SW 1271 (cell line): ENCODE measurements around the gene PAFAH1B2.
"Not testable (repeated sequence)": the region's sequence is repeated elsewhere in the genome, so short reads cannot be mapped to it uniquely, and the experiment has no call there.

Experiments used
- DNase-seq, 2 experiments: peaks; one replicate each; lab custom pipeline; 2025; lab: John Stamatoyannopoulos, UW

Gene PAFAH1B2

GRCh38 chr11:117127171-117127901, 16.8 kb upstream of the PAFAH1B2 start:
- DNase-seq: no peak

DNA sequence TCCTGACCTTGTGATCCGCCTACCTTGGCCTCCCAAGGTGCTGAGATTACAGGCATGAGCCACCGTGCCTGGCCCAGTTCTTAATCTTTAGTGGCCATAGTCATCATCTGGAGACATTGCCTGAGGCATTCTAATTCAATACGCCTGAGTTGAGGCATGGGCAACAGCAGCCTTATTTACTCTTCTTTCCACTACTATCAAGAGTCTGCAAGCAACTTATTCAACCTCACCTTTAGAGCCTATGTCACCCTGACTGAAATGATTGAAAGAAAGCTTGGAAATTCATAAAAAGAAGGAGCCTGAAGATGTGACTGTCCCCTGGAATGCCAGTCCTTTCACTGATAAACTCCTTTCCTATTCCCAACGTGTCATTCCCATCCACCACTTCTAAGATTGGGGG, 15.8 kb upstream of the PAFAH1B2 start:
- DNase-seq: no peak

- not testable (repeated sequence) for DNase-seq
These were observed 13.7 kb upstream of the PAFAH1B2 start for GRCh38 chr11:117130396-117130795.

DNA sequence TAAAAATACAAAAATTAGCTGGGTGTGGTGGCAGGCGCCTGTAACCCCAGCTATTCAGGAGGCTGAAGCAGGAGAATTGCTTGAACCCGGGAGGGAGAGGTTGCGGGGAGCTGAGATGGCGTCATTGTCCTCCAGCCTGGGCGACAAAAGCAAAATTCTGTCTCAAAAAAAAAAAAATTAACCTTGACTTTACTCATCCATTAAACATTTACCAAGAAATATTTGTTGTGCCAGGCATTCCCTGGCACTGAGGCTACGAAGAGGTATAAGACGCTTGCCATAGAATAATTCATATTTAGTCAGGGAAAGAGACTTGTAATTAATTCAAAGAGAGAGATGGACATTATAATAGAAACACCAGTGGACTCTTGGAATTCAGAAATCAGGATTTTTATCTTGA, 13.2 kb upstream of the PAFAH1B2 start:
- no peak for DNase-seq

- DNase-seq: no peak
These were observed 9.7 kb upstream of the PAFAH1B2 start for GRCh38 chr11:117134431-117134830.

DNA sequence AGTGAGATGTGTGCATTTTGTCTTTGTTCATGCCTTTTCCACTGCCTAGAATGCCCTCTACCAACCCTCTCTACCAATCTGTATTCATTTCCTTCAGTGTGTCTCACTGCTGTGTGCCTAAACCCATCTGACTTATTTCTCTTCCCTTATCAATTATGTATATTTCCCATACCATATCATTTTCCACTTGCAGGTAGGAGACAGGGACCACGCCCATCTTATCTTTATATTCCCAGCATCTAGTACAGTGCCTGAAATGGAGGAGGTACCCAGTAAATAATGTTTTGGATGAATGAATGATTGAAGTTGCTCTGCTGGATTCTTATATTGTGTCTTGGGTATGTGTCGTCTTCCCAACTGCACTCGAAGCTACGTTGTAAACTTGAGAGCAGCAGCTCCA, 9.1 kb upstream of the PAFAH1B2 start:
- DNase-seq: not testable (repeated sequence)

DNA sequence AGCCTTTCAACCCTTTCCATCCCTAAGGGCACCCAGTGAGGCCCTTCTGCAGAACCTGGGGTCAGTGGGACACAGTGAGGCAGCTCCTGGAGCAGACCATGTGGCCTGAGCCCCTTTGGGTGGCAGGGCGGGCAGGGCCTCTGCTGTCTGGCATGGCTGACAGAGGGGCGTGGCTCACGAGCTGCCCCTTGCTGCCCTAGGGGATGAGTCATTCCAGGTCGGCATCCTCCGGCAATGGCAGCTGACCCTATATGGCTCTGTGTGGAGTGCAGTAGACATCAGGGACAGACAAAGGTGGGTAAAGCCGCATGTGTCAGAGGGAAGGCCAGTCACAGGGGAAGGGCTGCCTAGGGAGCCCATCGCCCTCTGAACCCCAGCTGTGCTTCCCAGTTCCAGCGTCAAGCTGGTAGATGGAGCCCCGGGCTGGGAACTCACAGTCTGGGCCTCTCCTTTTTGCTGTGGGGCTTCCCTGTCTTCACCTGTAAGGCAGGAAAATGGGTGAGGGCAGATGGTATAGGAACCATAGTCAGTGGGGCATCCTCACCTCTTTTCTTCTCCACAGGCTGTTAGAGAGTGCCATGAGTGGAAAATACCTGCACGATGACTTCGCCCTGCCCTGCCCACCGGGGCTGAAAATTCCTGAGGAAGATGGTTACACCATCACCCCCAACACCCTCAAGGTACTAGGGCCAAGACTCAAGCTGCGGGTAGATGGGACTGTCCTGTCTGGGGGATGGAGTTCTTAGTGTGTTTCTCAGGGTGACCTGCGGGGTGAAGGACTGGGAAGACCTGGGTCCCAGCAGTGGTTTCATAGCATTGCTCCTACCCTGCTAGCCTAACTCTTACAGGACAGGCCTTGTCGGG, 6.6 kb upstream of the PAFAH1B2 start:
- not testable (repeated sequence) for DNase-seq

GRCh38 chr11:117143390-117143789, 697 bp upstream of the PAFAH1B2 start:
- no peak for DNase-seq

DNA sequence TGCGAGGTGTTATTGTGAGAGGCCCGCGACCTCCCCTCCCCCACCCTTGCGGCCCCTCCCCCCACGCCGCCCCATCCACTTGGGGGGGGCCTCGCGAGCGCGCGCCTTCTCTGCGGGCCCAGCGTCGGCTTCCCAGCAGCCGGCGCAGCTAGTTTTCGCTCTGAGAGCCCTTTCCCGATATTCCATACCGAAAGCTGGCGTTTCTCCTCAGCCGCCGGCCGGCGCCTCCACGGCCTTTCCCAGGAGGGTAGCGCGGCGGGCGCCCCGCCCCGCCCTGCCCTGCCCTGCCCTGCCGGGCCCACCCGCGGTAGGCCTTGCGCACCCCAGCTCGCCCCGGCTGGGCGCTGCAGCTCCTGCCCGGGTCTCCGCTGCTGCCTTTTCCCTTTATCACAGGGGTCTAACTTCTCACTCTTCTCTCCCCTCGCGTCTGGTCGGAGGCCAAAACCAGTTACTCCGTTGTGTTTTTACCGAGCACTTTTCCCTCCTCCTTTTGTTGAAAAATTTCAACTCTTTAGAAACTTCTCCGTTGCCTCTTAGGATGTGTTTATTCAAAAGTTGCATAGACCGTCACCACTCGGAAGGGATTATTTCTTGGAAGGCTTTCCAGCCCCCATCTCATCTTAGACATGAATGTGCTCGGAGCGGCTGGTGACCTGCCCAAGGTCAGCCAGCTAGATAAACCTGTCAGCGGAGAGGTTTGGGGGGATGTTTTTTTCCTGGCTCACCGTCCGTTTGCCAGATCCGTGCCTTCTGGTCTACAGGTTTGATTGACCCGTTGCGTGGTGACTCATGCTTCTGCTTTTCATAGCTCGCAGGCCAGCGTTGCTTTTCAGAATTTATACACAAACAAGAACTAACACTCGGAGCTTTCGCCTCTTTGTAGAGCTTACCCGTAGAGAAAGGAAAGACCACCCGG, 648 bp downstream of the PAFAH1B2 start:
- DNase-seq: peak in 1 of 2 experiments; percentile 48

GRCh38 chr11:117145393-117145761, 1.3 kb downstream of the PAFAH1B2 start:
- DNase-seq: peak in 1 of 2 experiments; percentile 39

DNA sequence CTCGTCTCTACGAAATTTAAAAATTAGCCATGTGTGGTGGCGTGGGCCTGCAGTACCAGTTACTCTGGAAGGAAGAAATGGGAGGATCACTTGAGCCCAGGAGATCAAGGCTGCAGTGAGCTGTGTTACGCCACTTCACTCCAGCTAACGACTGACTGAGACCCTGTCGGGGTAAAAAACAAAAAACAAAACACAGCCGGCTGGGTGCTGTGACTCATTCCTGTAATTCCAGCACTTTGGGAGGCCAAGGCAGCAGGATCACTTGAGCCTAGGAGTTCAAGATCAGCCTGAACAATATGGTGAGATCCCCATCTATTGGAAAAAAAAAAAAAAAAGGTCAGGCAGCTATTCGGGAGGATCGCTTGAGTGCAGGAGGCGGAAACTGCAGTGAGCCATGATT, 2.4 kb downstream of the PAFAH1B2 start:
- DNase-seq: no peak

- DNase-seq: no peak
These were observed 8.0 kb downstream of the PAFAH1B2 start for GRCh38 chr11:117152066-117152465.

DNA sequence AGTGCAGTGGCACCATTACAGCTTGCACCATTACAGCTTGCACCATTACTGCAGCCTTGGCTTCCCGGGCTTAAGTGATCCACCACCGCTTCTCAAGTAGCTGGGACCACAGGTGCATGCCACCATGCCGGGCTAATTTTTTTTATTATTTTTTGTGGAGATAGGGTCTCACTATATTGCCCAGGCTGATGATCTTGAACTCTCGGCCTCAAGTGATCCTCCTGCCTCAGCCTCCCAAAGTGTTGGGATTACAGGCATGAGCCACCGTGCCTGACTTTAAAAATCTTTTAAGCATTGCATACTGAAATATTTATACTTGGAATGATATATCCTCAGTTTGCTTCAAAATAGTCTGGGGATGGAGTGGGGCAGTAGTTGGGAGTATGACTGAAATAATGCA, 10.4 kb downstream of the PAFAH1B2 start:
- DNase-seq: no peak

- no peak for DNase-seq
These were observed 13.4 kb downstream of the PAFAH1B2 start for GRCh38 chr11:117157507-117157906.

DNA sequence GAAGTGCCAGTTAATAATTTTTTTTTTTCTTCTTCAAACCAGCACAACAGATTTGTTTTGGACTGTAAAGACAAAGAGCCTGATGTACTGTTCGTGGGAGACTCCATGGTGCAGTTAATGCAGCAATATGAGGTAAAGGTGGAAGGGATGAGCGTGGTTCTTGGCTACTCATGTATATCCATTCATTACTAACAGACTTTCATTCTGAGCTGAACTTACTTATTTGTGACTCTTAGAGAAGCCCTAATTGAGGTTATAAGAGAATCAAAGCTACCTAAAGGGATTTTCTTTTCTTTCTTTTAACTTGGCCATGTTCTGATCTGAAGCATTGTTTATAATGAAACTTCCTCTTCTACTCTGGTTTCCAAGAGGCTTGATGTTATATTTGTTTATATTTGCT, 15.8 kb downstream of the PAFAH1B2 start:
- DNase-seq: no peak

GRCh38 chr11:117160826-117161225, 16.7 kb downstream of the PAFAH1B2 start:
- no peak for DNase-seq

- no peak for DNase-seq
These were observed 22.4 kb downstream of the PAFAH1B2 start for GRCh38 chr11:117166491-117166890.

DNA sequence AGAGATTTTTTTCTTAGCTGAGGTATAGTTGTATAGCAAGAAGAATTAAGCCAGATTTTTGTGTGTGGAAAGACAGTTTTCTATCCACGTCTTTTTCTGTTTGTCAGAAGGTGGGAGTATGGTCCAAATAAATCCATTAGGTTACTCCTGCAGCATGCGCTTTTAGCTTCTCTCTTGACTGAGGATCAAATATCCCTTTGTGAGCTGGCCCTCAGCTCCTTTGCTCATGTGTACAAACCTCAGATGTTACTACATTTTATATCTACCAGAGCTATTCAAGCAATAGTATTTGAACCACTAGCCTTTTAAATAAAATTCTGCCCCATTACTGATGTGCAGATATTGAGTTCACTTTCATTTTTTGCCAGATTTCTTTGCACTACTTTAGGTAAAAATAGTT, 25.6 kb downstream of the PAFAH1B2 start:
- no peak for DNase-seq

DNA sequence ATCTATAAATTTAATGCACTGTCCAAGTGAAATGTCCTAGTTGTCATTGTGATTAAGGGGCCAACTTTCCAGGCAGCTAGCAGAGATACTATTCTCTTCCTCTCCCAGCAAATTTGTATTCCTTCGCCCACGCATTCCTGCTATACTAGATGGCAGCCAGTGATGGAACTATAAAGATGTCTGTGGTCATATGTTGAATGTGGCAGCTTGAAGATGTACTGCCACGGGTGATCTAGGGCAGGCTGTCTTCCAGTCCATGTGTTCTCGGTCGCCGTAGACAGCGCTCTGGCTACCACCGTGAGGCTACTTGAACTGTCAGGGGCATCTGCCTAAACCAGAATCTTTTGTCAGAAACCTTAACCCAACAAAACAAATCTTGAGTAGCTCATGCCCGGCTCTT, 26.1 kb downstream of the PAFAH1B2 start:
- no peak for DNase-seq

DNA sequence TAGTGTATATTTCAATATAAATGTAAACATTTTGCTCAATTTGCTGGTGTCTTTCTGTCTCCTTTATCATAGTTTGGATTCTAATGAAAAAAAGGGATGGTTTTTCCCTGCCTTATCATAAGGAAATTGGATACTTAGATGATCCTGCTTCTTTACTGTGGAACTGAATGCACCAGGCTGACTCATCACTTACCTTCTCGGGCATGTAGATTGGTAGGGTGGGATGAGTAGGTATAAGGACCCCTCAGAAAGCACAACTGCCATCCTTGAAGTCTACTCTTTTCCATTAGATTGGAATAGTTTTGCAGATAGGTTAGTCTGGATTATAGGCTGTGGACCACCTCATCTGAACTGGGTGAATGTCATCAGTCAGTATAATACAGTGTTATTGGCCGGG, 26.9 kb downstream of the PAFAH1B2 start:
- DNase-seq: no peak

- no peak for DNase-seq
These were observed 27.4 kb downstream of the PAFAH1B2 start for GRCh38 chr11:117171404-117172061.
